Right lobe of liver (tissue), 4 donors: ENCODE results near the gene TATDN3.

Experiments used
- POLR2A ChIP-seq: fragments of 450-650 bp; IDR thresholded peaks from one replicate; pipeline ENCODE4 v1.6.1; 2017; ENCODE audit warnings: antibody characterized with exemption, mild to moderate bottlenecking
- TF ChIP-seq, protein P1 (sequence below), 4 donors: fragments of 200-600 bp in 3 of 4; fragments of 450-650 bp in 1 of 4; IDR thresholded peaks; one replicate each; pipeline versions ENCODE4 v1.5.1 to v1.8.0; 2016 to 2022; ENCODE audit warnings: antibody characterized with exemption in 4 of 4, mild to moderate bottlenecking in 2 of 4
- donor health status: DM: no; HTN: no; CAD: no.
- donor health status: DM: no; HTN: no; CAD: no.
- donor health status: DM: no; HTN: yes; CAD: no.

DNA sequence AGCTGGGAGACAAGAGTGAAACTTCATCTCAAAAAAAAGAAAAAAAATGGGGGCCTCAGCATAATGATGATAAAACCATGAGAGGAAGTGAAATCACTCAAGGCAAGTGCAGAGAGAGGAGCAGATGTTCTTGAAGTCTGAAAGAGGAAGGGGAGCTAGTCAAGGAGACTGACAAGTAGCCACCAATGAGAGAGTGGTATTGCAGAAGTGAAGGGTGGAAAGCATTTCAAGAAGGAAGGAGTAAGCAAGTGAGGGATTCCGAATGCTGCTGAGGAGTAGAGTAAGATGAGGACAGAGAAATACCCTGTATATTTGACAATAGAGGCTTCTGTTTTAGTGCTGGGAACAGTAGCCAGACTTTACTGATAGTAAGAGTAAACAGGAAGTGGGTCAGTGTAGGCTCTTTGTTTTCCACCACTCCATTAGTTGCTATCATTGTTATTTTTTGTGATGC, 2.9 kb downstream of the TATDN3 start:
- TF ChIP-seq, protein P1, sequence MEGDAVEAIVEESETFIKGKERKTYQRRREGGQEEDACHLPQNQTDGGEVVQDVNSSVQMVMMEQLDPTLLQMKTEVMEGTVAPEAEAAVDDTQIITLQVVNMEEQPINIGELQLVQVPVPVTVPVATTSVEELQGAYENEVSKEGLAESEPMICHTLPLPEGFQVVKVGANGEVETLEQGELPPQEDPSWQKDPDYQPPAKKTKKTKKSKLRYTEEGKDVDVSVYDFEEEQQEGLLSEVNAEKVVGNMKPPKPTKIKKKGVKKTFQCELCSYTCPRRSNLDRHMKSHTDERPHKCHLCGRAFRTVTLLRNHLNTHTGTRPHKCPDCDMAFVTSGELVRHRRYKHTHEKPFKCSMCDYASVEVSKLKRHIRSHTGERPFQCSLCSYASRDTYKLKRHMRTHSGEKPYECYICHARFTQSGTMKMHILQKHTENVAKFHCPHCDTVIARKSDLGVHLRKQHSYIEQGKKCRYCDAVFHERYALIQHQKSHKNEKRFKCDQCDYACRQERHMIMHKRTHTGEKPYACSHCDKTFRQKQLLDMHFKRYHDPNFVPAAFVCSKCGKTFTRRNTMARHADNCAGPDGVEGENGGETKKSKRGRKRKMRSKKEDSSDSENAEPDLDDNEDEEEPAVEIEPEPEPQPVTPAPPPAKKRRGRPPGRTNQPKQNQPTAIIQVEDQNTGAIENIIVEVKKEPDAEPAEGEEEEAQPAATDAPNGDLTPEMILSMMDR (IDR thresholded peaks at IDR 0.05) = no peak
- no peak for TF ChIP-seq POLR2A
